Activated CD4-positive, alpha-beta memory T cell treated with anti-CD3 and anti-CD28 coated beads for 36 hours (primary cell): ENCODE data around the gene YWHAB. TPM values are rescaled to one million over a fixed set of nuclear protein-coding genes. Genes with fewer than 3 reads are reported as not detected.

Experiments used
- total RNA-seq, 2 experiments: library from RNA; stranded (reverse); gene quantifications; one replicate each; pipeline ENCODE4 v1.2.3, GENCODE V29; 2021

Gene YWHAB
- total RNA-seq, 2 experiments from 2014 or later, result 280 to 284 TPM

Other genes starting within 250 kb of the YWHAB start
- 10 to 100 TPM; 35.7 to 38.0 TPM for gene ADA, start 234.0 kb upstream of the YWHAB start, total RNA-seq
- not detected for gene CCN5, start 170.3 kb upstream of the YWHAB start, total RNA-seq
- gene KCNK15, start 139.8 kb upstream of the YWHAB start, total RNA-seq, result under 1 TPM; 0.71 to 0.77 TPM
- not detected for gene RIMS4, start 75.2 kb upstream of the YWHAB start, total RNA-seq
- gene PABPC1L, start 24.4 kb downstream of the YWHAB start, total RNA-seq, result 10 to 100 TPM; 61.5 to 70.7 TPM
- gene TOMM34, start 74.7 kb downstream of the YWHAB start, total RNA-seq, result 10 to 100 TPM; 56.3 to 58.4 TPM
- gene STK4, start 80.8 kb downstream of the YWHAB start, total RNA-seq, result 100 to 1,000 TPM; 126 to 128 TPM
- gene KCNS1, start 215.4 kb downstream of the YWHAB start, total RNA-seq, result under 1 TPM; 0.34 to 0.45 TPM
- gene WFDC5, start 229.5 kb downstream of the YWHAB start, total RNA-seq, result not detected
- gene WFDC12, start 238.8 kb downstream of the YWHAB start, total RNA-seq, result not detected